ENCODE measurements around the gene IFNA8.
"Not testable (repeated sequence)": the region's sequence is repeated elsewhere in the genome, so short reads cannot be mapped to it uniquely, and the experiment has no call there.

IFNA8 gene

GRCh38 chr9:21429191-21429590 is 20.3 kb downstream of the IFNA8 start:
- no peak for DNase-seq (ENCODE audit: low read depth)

GRCh38 chr9:21432672-21433425 is 23.9 kb downstream of the IFNA8 start:
- DNase-seq (ENCODE audit: low read depth): no peak

- no peak for DNase-seq (ENCODE audit: low read depth)
These were observed 25.5 kb downstream of the IFNA8 start for GRCh38 chr9:21434202-21435014.

- not testable (repeated sequence) for DNase-seq (ENCODE audit: low read depth)
These were observed 26.1 kb downstream of the IFNA8 start for GRCh38 chr9:21435015-21435383.

GRCh38 chr9:21440139-21440538 is 31.2 kb downstream of the IFNA8 start, which contains the start of gene IFNA1:
Gene IFNA1, plus strand, starts transcription at chr9:21440439. Its CDS starts 69 bp downstream, at chr9:21440508.
- DNase-seq (ENCODE audit: low read depth): no peak

- no peak for DNase-seq (ENCODE audit: low read depth)
These were observed 35.1 kb downstream of the IFNA8 start for GRCh38 chr9:21443849-21444625.

- not testable (repeated sequence) for DNase-seq (ENCODE audit: low read depth)
These were observed 40.4 kb downstream of the IFNA8 start for GRCh38 chr9:21449312-21449711.

GRCh38 chr9:21450733-21451394 is 41.9 kb downstream of the IFNA8 start:
- no peak for DNase-seq (ENCODE audit: low read depth)

- DNase-seq (ENCODE audit: low read depth): no peak
These were observed 43.8 kb downstream of the IFNA8 start for GRCh38 chr9:21452681-21453080.

GRCh38 chr9:21454149-21454548 is 45.2 kb downstream of the IFNA8 start:
- peak; percentile 25 for DNase-seq (ENCODE audit: low read depth)

- DNase-seq (ENCODE audit: low read depth): no peak
These were observed 46.4 kb downstream of the IFNA8 start for GRCh38 chr9:21455320-21455719.

Data from GM04503 (cell line).